ENCODE data around the gene JPT1.

DNA sequence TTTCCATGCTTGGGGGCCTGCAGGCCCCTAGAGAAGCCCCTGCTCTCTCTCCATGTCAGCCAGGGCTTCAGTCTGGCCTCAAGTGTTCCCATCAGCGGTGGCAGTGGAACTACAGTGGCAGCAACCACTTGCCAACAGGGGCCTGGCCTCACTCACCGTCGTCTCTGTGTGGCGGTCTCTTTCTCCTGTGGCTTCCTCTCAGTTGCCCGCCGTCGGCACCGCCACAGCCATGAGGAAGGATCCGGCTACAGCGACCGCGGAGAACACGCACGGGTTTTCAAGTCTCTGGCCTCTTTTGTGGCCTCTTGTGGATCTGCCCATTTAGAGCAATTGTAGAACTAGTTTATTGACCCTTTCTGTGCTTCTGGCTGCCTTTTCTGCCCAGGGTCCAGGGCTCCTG, 36.0 kb downstream of the JPT1 start:
- TF ChIP-seq YY1 (IDR thresholded peaks at IDR 0.05; ENCODE audit: low read depth) (no peak), POLR2AphosphoS5 (IDR thresholded peaks at IDR 0.05; ENCODE audit: low read depth, low read length) (no peak), EZH2phosphoT487 (IDR thresholded peaks at IDR 0.05; ENCODE audit: borderline replicate concordance, low read depth) (no peak), ELF1 (IDR thresholded peaks at IDR 0.05) (no peak), CTCF (IDR thresholded peaks at IDR 0.05) (no peak), EP300 (IDR thresholded peaks at IDR 0.05; ENCODE audit: borderline replicate concordance in 1 of 2, low read depth in 1 of 2, low read length in 1 of 2) (no peak), SMC3 (IDR thresholded peaks at IDR 0.05; ENCODE audit: low read depth, low read length) (no peak), CHD2 (IDR thresholded peaks at IDR 0.05; ENCODE audit: low read length, partially characterized antibody) (no peak), REST (IDR thresholded peaks at IDR 0.05; ENCODE audit: low read depth, low read length) (no peak), IRF3 (IDR thresholded peaks at IDR 0.05; ENCODE audit: low read depth, low read length) (no peak)
- TF ChIP-seq, protein P1, sequence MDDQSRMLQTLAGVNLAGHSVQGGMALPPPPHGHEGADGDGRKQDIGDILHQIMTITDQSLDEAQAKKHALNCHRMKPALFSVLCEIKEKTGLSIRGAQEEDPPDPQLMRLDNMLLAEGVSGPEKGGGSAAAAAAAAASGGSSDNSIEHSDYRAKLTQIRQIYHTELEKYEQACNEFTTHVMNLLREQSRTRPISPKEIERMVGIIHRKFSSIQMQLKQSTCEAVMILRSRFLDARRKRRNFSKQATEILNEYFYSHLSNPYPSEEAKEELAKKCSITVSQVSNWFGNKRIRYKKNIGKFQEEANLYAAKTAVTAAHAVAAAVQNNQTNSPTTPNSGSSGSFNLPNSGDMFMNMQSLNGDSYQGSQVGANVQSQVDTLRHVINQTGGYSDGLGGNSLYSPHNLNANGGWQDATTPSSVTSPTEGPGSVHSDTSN (IDR thresholded peaks at IDR 0.05): no peak
- TF ChIP-seq, protein P2, sequence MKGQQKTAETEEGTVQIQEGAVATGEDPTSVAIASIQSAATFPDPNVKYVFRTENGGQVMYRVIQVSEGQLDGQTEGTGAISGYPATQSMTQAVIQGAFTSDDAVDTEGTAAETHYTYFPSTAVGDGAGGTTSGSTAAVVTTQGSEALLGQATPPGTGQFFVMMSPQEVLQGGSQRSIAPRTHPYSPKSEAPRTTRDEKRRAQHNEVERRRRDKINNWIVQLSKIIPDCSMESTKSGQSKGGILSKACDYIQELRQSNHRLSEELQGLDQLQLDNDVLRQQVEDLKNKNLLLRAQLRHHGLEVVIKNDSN (IDR thresholded peaks at IDR 0.05; ENCODE audit: borderline replicate concordance, low read depth): no peak
